Measurements from ENCODE around the gene SUN5.
A peak's percentile ranks its signal among the peaks of the same experiment; 100 is the strongest.
"Not testable (repeated sequence)": the region's sequence is repeated elsewhere in the genome, so short reads cannot be mapped to it uniquely, and the experiment has no call there.

SUN5 gene

DNA sequence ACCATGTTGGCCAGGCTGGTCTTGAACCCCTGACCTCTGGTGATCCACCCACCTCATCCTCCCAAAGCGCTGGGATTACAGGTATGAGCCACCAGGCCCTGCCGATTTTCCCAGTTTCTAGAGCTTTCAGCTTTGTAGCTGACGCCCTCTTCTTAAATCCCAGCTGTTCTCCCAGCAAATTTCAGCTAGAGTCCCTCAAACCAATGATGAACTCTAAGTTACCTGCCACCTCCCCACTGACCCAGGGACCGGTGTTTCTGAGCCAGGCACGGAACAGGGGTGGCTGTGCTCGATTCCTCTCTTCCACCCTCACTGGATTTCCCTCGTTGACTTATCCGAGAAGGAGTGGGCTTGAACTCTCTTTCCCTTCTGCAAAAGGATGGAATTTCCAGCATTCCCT is 39.1 kb downstream of the SUN5 start:
- no peak for DNase-seq (ENCODE audit: low spot score)

DNA sequence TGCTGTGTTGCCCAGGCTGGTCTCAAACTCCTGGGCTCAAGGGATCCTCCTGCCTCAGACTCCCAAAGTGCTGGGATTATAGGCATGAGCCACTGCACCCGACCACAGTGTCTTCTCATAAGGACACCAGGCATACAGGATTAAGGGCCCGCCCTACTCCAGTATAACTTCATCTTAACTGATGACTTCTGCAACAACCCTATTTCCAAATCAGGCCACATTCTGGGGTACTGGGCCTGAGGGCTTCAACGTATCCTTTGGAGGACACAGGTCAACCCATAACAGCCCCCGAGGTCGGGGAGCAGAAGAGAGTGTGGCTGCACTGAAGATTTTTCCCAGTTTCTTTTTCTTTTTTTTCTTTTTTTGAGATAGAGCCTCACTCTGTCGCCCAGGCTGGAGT is 39.7 kb downstream of the SUN5 start:
- no peak for DNase-seq (ENCODE audit: low spot score)

DNA sequence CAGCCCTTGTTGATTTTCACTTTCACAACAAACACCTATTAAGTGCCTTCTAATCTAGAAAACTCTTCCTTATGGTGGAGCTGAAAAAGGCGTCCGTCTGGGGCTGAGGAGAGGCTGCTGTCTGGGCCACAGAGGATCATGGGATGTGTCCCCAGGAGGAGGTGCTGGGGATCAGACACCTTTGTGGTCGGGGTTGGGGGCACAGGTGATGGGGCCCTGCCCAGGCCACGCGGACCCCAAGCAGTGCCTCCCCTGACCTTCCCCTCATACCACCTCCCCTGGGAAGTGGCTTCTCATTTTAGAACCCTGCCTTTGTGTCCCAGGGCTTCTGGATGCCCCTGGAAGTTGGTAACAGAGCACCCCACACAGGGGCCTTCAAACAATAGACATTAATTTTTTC is 41.1 kb downstream of the SUN5 start:
- DNase-seq (ENCODE audit: low spot score), result no peak

GRCh38 chr20:32962646-32963045 is 41.6 kb downstream of the SUN5 start:
- not testable (repeated sequence) for DNase-seq (ENCODE audit: low spot score)

GRCh38 chr20:32962053-32962452 is 42.2 kb downstream of the SUN5 start:
- no peak for DNase-seq (ENCODE audit: low spot score)

- no peak for DNase-seq (ENCODE audit: low spot score)
Measured at GRCh38 chr20:32960849-32961731, 43.1 kb downstream of the SUN5 start.

DNA sequence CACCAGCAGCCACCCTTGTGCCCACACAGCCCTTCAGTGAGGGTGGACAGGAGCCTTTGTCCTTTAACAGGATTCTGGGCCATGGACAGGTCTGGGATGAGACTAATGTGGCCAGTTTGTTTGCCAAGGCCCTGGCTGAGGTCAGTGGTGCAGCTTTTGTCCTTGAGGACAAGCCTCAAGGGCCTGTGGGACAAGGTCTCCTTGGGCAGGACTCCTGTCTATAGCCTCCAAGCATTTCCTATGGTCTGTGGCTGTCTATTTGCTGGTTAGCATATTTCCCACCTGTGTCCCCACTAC is 44.1 kb downstream of the SUN5 start:
- no peak for DNase-seq (ENCODE audit: low spot score)

DNA sequence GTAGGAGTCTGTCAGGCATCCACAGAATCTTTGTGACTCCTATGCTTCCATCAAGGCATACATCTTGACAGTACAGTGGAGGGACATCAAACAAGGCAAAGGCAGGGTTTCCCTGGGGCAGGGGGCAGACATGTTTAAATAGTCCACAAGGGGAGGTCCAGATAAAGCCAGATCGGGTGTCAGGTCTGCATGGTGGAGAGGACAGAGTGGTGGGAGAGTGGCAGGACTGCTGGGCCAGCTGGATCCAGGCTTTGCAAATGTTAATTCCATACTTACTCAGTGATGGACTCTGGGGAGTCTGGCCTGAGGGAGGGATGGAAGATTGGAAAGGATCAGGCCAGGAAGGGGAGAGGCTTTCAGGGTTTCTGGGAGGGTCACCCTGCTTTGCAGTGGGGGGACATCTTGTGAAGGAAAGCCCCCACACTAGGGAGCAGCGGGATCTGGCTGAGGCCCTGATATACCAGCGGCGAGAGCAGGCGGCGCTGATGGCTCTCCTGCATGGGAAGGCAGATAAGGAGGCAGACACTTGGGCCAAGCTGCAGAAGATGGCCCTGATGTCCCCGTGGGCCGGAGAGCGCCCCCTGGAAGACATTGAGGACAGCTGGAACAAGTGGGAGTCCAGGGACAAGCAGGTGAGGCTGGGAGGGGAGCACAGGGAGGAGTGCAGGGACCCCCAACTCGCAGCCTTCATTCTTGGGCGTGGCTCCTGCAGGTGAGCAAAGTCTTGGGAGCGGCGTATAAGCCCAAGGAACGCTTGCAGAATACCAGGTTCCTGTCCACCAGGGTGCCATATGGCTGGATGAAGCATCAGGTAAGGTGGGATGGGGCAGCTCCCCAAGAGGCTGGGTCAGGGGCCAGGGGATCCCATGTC is 44.6 kb downstream of the SUN5 start:
- no peak for DNase-seq (ENCODE audit: low spot score)

DNA sequence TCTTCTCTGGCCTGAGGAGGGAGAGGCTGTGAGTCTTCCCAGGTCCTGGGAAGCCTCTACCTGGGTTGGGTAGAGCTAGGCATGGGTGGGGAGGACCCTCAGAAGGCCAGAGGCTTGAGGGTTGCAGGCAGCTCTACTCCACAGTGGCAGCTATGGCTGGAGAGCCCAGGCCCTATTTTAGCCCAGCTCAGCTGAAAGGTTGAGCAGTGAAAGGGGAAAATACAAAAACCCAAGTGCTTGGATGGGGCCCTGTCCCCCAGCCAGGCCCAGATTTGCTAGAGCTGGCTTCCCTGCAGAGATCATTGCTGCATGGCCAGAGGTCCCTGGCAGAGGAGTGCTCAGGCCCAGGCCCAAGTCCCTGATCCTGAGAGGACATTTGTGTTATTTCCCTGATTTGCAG is 45.7 kb downstream of the SUN5 start:
- DNase-seq (ENCODE audit: low spot score), result no peak

GRCh38 chr20:32957459-32957858 is 46.8 kb downstream of the SUN5 start:
- DNase-seq (ENCODE audit: low spot score), result peak; percentile 43

DNA sequence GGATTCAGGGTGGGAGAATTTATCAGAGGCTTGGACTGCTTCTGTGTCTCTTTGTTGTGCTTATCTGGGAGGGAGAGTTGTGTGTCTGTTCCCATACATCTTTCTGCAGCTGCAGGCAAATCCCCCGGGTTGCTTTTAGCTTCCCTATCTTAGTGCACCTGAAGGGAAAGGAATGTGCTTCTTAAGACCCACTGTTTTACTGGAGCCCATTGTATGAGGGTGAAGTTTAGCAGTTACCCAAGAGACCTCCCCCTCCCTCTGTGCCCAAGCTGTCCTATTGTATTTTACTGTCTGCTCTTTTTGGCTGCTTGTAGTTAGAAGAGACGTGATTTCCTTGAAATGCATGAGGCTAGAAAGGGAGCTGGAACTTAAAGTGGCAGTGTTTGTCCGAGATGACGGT is 53.7 kb downstream of the SUN5 start:
- DNase-seq (ENCODE audit: low spot score), result not testable (repeated sequence)

- DNase-seq (ENCODE audit: low spot score), result no peak
Measured at GRCh38 chr20:32946629-32947028, 57.6 kb downstream of the SUN5 start.

GRCh38 chr20:32945710-32946221 is 58.5 kb downstream of the SUN5 start:
- DNase-seq (ENCODE audit: low spot score), result peak; percentile 20

DNA sequence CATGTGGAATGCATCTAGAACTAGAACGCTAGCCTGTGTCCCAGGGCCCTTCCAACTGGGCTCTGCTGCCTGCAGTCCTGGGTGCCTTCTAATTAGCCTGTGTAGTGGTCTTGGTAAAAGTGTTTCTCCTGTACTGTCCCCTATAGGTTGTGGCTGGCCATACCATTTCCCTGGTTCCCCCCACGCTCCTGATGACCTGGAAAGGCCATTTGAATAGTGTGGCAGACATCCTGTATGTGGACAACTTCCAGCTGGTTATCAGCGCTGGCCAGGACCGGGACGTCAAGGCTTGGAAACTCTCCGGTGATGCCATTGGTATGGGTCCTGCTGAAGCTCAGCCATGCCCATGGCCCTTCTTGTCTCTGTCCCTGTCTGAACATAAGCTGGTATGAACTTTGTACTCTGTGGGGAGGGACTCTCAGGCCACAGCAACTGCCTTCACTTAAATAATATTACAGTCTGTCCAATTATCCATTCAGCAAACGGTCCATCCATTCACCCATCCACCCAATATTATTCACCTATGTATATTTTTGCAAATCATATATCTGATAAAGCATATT is 60.7 kb downstream of the SUN5 start:
- DNase-seq (ENCODE audit: low spot score), result no peak

- no peak for DNase-seq (ENCODE audit: low spot score)
Measured at GRCh38 chr20:32941155-32941885, 62.9 kb downstream of the SUN5 start.

DNA sequence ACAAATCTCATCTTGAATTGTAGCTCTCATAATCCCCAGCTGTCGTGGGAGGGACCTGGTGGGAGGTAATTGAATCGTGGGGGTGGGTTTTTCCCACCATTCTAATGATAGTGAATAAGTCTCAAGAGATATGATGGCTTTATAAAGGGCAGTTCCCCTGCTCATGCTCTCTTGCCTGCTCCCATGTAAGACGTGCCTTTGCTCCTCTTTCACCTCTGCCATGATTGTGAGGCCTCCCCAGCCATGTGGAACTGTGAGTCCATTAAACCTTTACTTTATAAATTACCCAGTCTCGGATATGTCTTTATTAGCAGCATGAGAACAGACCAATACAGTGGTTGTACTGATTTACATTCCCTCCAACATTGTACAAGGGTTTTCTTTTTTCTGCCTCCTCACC is 69.7 kb downstream of the SUN5 start:
- no peak for DNase-seq (ENCODE audit: low spot score)
